Measurements from ENCODE around the gene HMCN1. TPM values are rescaled to one million over a fixed set of nuclear protein-coding genes. Genes with fewer than 3 reads are reported as not detected.

The HMCN1 gene
- total RNA-seq, 1 experiment from 2014 or later: 0.12 TPM

DNA sequence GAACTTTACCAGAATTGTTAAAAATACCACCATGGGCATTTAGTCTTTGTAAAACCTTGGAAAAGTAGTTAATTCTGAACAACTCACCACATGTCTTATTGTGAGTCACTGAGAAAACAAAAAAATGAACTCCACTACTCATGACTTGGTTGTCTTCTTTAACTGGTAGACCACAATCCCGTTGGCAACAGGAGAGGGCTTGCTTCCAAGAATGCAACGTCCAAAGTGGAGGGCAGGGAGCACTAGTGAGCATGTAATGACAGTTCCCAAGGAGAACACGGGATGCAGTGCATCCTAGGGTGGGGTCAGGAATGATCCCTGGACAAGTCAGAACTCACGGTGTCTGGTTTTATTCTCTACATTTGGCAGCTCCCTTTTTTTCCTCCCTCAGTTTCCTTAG is 15.2 kb upstream of the HMCN1 start:
- CTCF ChIA-PET: interaction anchor here (0.6 to 5.6 kb wide), 17 partner anchors 15 to 586 kb away, joined by 3 to 60 read pairs (median 6); partner anchors contain the start of genes HMCN1 and IVNS1ABP
- Mint-ChIP-seq H3K36me3 (ENCODE audit: insufficient read depth, unreplicated experiment) (no peaks in the 10 kb centered on the region), H3K4me3 (ENCODE audit: unreplicated experiment) (no peak overlapping the region), H3K4me1 (ENCODE audit: insufficient read depth, unreplicated experiment) (peaks cover 22% of the 10 kb centered on the region), H3K27ac (ENCODE audit: low read depth, unreplicated experiment) (peak overlapping the region; percentile 70), H3K27me3 (ENCODE audit: insufficient read depth, unreplicated experiment) (no peaks in the 10 kb centered on the region), H3K9me3 (ENCODE audit: unreplicated experiment) (no peaks in the 10 kb centered on the region)
- TF ChIP-seq, protein P1, sequence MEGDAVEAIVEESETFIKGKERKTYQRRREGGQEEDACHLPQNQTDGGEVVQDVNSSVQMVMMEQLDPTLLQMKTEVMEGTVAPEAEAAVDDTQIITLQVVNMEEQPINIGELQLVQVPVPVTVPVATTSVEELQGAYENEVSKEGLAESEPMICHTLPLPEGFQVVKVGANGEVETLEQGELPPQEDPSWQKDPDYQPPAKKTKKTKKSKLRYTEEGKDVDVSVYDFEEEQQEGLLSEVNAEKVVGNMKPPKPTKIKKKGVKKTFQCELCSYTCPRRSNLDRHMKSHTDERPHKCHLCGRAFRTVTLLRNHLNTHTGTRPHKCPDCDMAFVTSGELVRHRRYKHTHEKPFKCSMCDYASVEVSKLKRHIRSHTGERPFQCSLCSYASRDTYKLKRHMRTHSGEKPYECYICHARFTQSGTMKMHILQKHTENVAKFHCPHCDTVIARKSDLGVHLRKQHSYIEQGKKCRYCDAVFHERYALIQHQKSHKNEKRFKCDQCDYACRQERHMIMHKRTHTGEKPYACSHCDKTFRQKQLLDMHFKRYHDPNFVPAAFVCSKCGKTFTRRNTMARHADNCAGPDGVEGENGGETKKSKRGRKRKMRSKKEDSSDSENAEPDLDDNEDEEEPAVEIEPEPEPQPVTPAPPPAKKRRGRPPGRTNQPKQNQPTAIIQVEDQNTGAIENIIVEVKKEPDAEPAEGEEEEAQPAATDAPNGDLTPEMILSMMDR (IDR thresholded peaks at IDR 0.05; ENCODE audit: unreplicated experiment): peak; percentile 21
- POLR2A ChIA-PET: interaction anchor here (0.8 to 1.4 kb wide), 4 partner anchors 11 to 491 kb away, joined by 3 to 5 read pairs (median 4); partner anchors contain the start of gene HMCN1
- DNase-seq (ENCODE audit: unreplicated experiment): peak; percentile 98
- no TSS peak for BruUV-seq (replicated peaks)
- intact Hi-C loops (cut with micrococcal nuclease): loop anchor here (5.0 kb wide), 1 partner anchor 83 kb away; no protein-coding TSS in a partner anchor

DNA sequence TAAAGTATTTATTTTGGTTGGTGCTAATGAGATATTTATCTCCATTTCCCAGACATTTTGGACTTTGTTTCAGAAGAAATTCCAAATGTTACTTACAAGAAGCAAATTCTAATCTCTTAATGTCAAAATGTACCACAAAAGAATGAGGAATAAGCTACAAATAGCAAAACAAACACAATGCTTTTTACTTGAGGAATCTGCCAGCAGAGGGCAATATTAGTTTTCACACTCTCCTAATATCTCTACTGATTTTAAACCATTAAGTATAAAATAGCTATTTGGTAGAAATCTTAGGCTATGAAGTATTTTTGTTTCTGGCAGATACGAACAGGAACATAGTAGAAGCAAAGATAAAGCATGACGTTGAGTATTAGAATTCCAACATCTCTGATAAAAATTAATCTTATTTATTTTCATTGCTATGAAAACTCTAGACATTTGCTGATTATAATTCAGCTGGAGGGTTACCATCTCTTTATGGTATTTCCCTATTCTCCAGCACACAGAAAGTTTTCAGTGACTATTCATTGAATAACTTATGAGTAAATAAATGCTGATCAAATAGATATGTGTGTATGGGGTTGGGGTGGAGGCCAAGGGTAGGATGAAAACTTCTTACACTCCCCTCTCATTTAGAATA is 13.4 kb upstream of the HMCN1 start:
- H3K9me3 Mint-ChIP-seq (ENCODE audit: unreplicated experiment): no peaks in the 10 kb centered on the region
- ChIA-PET CTCF (interaction anchor here (0.6 to 5.6 kb wide), 49 partner anchors 8 to 817 kb away, joined by 3 to 60 read pairs (median 5); partner anchors contain the start of gene HMCN1), POLR2A (interaction anchor here (0.6 to 1.2 kb wide), 5 partner anchors 12 to 435 kb away, joined by 3 to 8 read pairs (median 3); no protein-coding TSS in a partner anchor)
- no TSS peak for BruUV-seq (replicated peaks)
- H3K4me3 Mint-ChIP-seq (ENCODE audit: unreplicated experiment): no peak overlapping the region
- H3K27ac Mint-ChIP-seq (ENCODE audit: low read depth, unreplicated experiment): no peak overlapping the region
- H3K36me3 Mint-ChIP-seq (ENCODE audit: insufficient read depth, unreplicated experiment): no peaks in the 10 kb centered on the region
- peaks cover 22% of the 10 kb centered on the region for H3K4me1 Mint-ChIP-seq (ENCODE audit: insufficient read depth, unreplicated experiment)
- intact Hi-C loops (cut with micrococcal nuclease): loop anchor here (1.0 to 5.0 kb wide), 3 partner anchors 92 to 492 kb away; no protein-coding TSS in a partner anchor
- no peaks in the 10 kb centered on the region for H3K27me3 Mint-ChIP-seq (ENCODE audit: insufficient read depth, unreplicated experiment)
- TF ChIP-seq, protein P1 (IDR thresholded peaks at IDR 0.05; ENCODE audit: unreplicated experiment): peak; percentile 63
- DNase-seq (ENCODE audit: unreplicated experiment): peak; percentile 65

DNA sequence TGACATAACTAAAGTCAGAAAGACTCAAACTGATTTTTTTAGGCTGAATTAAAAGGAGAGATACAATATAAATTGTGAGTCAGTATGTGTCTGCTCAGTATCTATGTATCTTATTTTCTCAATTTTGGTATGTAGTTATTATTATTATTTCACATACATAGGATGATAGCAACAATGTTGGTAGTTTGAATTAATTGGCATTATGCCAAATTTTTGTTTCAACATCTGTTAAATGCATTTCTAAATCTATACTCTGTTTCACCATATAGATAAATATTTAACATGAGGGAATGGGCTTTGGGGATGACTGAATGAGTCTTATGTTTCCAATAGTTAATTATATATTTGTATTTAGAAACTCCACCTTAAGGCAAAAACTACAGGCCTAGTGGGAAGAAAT is 12.6 kb upstream of the HMCN1 start:
- BruUV-seq (replicated peaks): no TSS peak
- CTCF ChIA-PET: interaction anchor here (0.8 to 5.6 kb wide), 18 partner anchors 9 to 846 kb away, joined by 3 to 60 read pairs (median 6); partner anchors contain the start of gene HMCN1
- POLR2A ChIA-PET: no interaction called here
- Mint-ChIP-seq H3K4me1 (ENCODE audit: insufficient read depth, unreplicated experiment) (peaks cover 22% of the 10 kb centered on the region), H3K9me3 (ENCODE audit: unreplicated experiment) (no peaks in the 10 kb centered on the region), H3K27me3 (ENCODE audit: insufficient read depth, unreplicated experiment) (no peaks in the 10 kb centered on the region), H3K4me3 (ENCODE audit: unreplicated experiment) (no peak overlapping the region), H3K27ac (ENCODE audit: low read depth, unreplicated experiment) (no peak overlapping the region), H3K36me3 (ENCODE audit: insufficient read depth, unreplicated experiment) (no peaks in the 10 kb centered on the region)
- DNase-seq (ENCODE audit: unreplicated experiment): no peak
- intact Hi-C loops (cut with micrococcal nuclease): loop anchor here (5.0 kb wide), 1 partner anchor 91 kb away; no protein-coding TSS in a partner anchor
- TF ChIP-seq, protein P1 (IDR thresholded peaks at IDR 0.05; ENCODE audit: unreplicated experiment): no peak

DNA sequence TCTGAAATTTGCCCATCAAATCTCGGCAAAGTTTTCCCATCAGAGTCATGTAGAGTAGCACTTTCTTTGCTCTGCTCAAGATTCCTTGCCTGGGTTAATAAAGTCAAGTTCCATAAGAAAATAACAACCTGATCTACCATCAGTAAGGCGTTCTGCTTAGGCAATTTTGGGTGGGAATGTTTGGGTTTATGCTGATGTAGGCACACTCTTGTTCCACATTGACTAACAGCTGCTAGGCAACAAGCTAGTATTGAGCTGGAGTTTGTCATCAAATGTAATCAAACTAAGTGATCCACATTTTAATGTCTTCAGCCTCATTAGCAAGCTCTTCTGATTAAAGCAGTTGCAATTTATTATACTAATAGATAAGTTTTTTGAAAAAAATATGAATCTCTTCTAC is 12.1 kb upstream of the HMCN1 start:
- no TSS peak for BruUV-seq (replicated peaks)
- ChIA-PET CTCF (interaction anchor here (1.0 to 4.2 kb wide), 4 partner anchors 19 to 846 kb away, joined by 3 to 60 read pairs (median 4); no protein-coding TSS in a partner anchor), POLR2A (interaction anchor here (0.6 kb wide), 1 partner anchor 481 kb away, joined by 3 read pairs; no protein-coding TSS in a partner anchor)
- Mint-ChIP-seq H3K4me1 (ENCODE audit: insufficient read depth, unreplicated experiment) (peaks cover 22% of the 10 kb centered on the region), H3K9me3 (ENCODE audit: unreplicated experiment) (no peaks in the 10 kb centered on the region), H3K27ac (ENCODE audit: low read depth, unreplicated experiment) (no peak overlapping the region), H3K36me3 (ENCODE audit: insufficient read depth, unreplicated experiment) (no peaks in the 10 kb centered on the region), H3K4me3 (ENCODE audit: unreplicated experiment) (no peak overlapping the region), H3K27me3 (ENCODE audit: insufficient read depth, unreplicated experiment) (no peaks in the 10 kb centered on the region)
- intact Hi-C loops (cut with micrococcal nuclease): loop anchor here (5.0 kb wide), 1 partner anchor 90 kb away; no protein-coding TSS in a partner anchor
- no peak for DNase-seq (ENCODE audit: unreplicated experiment)
- TF ChIP-seq, protein P1 (IDR thresholded peaks at IDR 0.05; ENCODE audit: unreplicated experiment): no peak
